ENCODE measurements around the gene TMED4. TPM values are rescaled to one million over a fixed set of nuclear protein-coding genes. Genes with fewer than 3 reads are reported as not detected.
A peak's percentile ranks its signal among the peaks of the same experiment; 100 is the strongest.

TMED4 gene
- total RNA-seq (2021) = 77.6 and 79.5 TPM in 2 replicates
- percentile 91 among the genes with signal in this experiment for Bru-seq, nascent RNA
- percentile 97 among the genes with signal in this experiment for BruChase-seq, experiment 1, labeled RNA remaining after a 2-hour chase
- BruChase-seq, experiment 2, labeled RNA remaining after a 6-hour chase = percentile 99 among the genes with signal in this experiment
- long read RNA-seq, transcript TMED4-205 (4 exons, 1,755 nt) = minor isoform, 41 of 131 reads
- long read RNA-seq, transcript TMED4-203 (5 exons, 2,322 nt) = major isoform, 83 of 131 reads
- long read RNA-seq, partial matches to known transcripts = 0 of 131 reads
- long read RNA-seq, other reads (novel, unspliced or antisense) = 1 of 131 reads

GRCh38 chr7:44581879-44582603 is at the start of gene TMED4:
TSS of gene TMED4 (minus strand) at chr7:44582231. CDS start at chr7:44582206, 25 bp downstream.
- peak within 1 kb of the TSS; percentile 88 for H3K4me3 ChIP-seq (ENCODE audit: low read depth, low read length, poor library complexity, severe bottlenecking)
- TF ChIP-seq CTCF (conservative IDR thresholded peaks at IDR 0.05; ENCODE audit: low read depth, low read length) (no peak), EZH2 (IDR thresholded peaks at IDR 0.05; ENCODE audit: borderline replicate concordance, low read depth, low read length, poor library complexity, severe bottlenecking) (no peak)
- BruUV-seq (replicated peaks) = no TSS peak
- DNase-seq (ENCODE audit: low spot score) = peak; percentile 99
- no peaks in the 10 kb centered on the region for H3K9me3 ChIP-seq (ENCODE audit: low read depth, low read length, poor library complexity, severe bottlenecking)
- peaks cover 30% of the 10 kb centered on the region for H3K36me3 ChIP-seq (ENCODE audit: insufficient read depth, low read length, poor library complexity, severe bottlenecking)
- intact Hi-C loops (cut with micrococcal nuclease; ENCODE audit: unreplicated experiment) = loop anchor here (2.0 to 5.0 kb wide), 2 partner anchors 25 to 215 kb away; partner anchors contain the start of genes OGDH and PPIA
- H3K27me3 ChIP-seq (replicated peaks; ENCODE audit: insufficient read depth, low read depth, low read length, poor library complexity) = no peaks in the 10 kb centered on the region
- ChIA-PET POLR2A (ENCODE audit: low non-redundant PET) (no interaction called here), CTCF (no interaction called here)
- peaks cover 6% of the 10 kb centered on the region for H3K4me1 ChIP-seq (ENCODE audit: insufficient read depth, low read length, poor library complexity, severe bottlenecking)
- H3K27ac ChIP-seq (ENCODE audit: low read depth, low read length, poor library complexity, severe bottlenecking) = peak within 1 kb of the TSS; percentile 92

DNA sequence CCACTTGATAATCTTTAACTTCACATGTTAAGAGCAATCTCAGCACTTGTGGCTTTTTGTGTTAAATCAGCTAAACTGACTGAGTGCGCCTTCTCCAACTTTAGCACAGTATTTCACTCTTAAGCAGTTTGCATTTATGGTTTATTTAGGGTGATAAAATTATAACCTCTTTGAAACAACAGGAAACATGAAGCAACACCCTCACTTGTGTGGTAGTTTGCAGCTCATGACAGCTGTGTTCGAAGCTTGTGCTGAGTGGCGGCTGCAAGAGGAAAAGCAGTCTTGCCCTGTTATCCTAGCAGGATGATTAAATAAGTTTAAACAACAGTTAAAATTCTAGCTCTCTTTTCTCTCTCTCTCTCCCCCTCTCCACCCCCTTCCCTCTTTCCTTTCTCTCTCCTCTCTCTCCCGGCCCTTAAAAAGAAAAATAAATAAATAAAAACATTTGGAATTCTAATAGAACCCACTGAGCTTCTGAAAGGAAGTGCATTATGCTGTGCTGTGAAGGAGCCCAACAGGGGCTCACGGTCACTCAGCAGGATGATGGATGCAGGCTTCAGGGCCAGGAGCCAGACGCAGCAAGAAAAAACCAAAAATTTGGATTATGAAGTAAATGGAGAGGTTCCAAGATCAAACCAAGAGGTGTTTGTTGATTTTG is 49.6 kb upstream of the TMED4 start:
- TF ChIP-seq EZH2 (IDR thresholded peaks at IDR 0.05; ENCODE audit: borderline replicate concordance, low read depth, low read length, poor library complexity, severe bottlenecking) = no peak
- TF ChIP-seq CTCF (conservative IDR thresholded peaks at IDR 0.05; ENCODE audit: low read depth, low read length) = no peak
- intact Hi-C loops (cut with micrococcal nuclease; ENCODE audit: unreplicated experiment) = no loop called here
- Histone ChIP-seq H3K36me3 (ENCODE audit: insufficient read depth, low read length, poor library complexity, severe bottlenecking) (peaks cover 7% of the 10 kb centered on the region), H3K9me3 (ENCODE audit: low read depth, low read length, poor library complexity, severe bottlenecking) (no peaks in the 10 kb centered on the region), H3K27me3 (replicated peaks; ENCODE audit: insufficient read depth, low read depth, low read length, poor library complexity) (no peaks in the 10 kb centered on the region), H3K4me1 (ENCODE audit: insufficient read depth, low read length, poor library complexity, severe bottlenecking) (no peaks in the 10 kb centered on the region), H3K4me3 (ENCODE audit: low read depth, low read length, poor library complexity, severe bottlenecking) (no peak overlapping the region), H3K27ac (ENCODE audit: low read depth, low read length, poor library complexity, severe bottlenecking) (no peak overlapping the region)
- BruUV-seq (replicated peaks) = no TSS peak
- no peak for DNase-seq (ENCODE audit: low spot score)
- POLR2A ChIA-PET (ENCODE audit: low non-redundant PET) = no interaction called here
- CTCF ChIA-PET = no interaction called here

DNA sequence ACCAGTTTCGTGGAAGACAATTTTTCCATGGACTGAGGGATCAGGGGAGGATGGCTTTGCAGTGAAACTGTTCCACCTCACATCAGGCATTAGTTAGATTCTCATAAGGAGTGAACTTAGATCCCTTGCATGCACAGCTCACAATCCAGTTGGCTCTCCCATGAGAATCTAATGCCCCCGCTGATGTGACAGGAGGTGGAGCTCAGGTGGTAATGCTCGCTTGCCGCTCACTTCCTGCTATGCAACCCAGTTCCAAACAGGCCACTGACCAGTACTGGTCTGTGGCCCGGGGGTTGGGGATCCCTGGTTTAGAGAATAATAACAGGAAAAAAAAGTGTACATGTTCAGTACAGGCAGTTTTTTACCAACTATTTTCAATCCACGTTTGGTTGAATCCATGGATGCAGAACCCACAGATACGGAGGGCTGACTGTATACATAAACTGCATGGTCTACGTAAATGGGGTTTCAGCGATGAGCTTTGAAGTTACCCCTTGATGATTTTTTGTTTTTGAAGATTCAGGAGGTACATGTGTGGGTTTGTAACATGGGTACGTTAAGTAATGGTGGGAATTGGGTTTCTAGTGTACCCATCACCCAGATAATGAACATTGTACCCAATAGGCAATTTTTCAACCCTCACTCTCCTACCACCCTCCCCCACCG is 48.9 kb upstream of the TMED4 start:
- POLR2A ChIA-PET (ENCODE audit: low non-redundant PET) = no interaction called here
- no peak overlapping the region for H3K27ac ChIP-seq (ENCODE audit: low read depth, low read length, poor library complexity, severe bottlenecking)
- H3K36me3 ChIP-seq (ENCODE audit: insufficient read depth, low read length, poor library complexity, severe bottlenecking) = peaks cover 12% of the 10 kb centered on the region
- no TSS peak for BruUV-seq (replicated peaks)
- H3K4me3 ChIP-seq (ENCODE audit: low read depth, low read length, poor library complexity, severe bottlenecking) = no peak overlapping the region
- H3K9me3 ChIP-seq (ENCODE audit: low read depth, low read length, poor library complexity, severe bottlenecking) = no peaks in the 10 kb centered on the region
- H3K4me1 ChIP-seq (ENCODE audit: insufficient read depth, low read length, poor library complexity, severe bottlenecking) = no peaks in the 10 kb centered on the region
- intact Hi-C loops (cut with micrococcal nuclease; ENCODE audit: unreplicated experiment) = no loop called here
- no peaks in the 10 kb centered on the region for H3K27me3 ChIP-seq (replicated peaks; ENCODE audit: insufficient read depth, low read depth, low read length, poor library complexity)
- CTCF ChIA-PET = no interaction called here
- no peak for DNase-seq (ENCODE audit: low spot score)
- TF ChIP-seq EZH2 (IDR thresholded peaks at IDR 0.05; ENCODE audit: borderline replicate concordance, low read depth, low read length, poor library complexity, severe bottlenecking) (no peak), CTCF (conservative IDR thresholded peaks at IDR 0.05; ENCODE audit: low read depth, low read length) (no peak)
